Urinary bladder (tissue), 4 donors: ENCODE data around the gene RILP. TPM values are rescaled to one million over a fixed set of nuclear protein-coding genes. Genes with fewer than 3 reads are reported as not detected.
"Not testable (repeated sequence)": the region's sequence is repeated elsewhere in the genome, so short reads cannot be mapped to it uniquely, and the experiment has no call there.

Experiments used
- DNase-seq: peaks from one replicate; pipeline ENCODE4 v3.0.0-alpha.2; 2015; ENCODE audit errors: extremely low spot score
- H3K27ac ChIP-seq: one replicate; pipeline ENCODE4 v1.5.1; 2013; ENCODE audit warnings: low read depth, mild to moderate bottlenecking, moderate library complexity
- H3K36me3 ChIP-seq: one replicate; pipeline ENCODE4 v1.6.1; 2013; ENCODE audit warnings: mild to moderate bottlenecking, moderate library complexity; ENCODE audit not compliant: insufficient read depth
- H3K4me1 ChIP-seq: one replicate; pipeline ENCODE4 v1.6.1; 2013; ENCODE audit warnings: mild to moderate bottlenecking, moderate library complexity; ENCODE audit not compliant: insufficient read depth
- H3K4me3 ChIP-seq: one replicate; pipeline ENCODE4 v1.5.1; 2013; ENCODE audit warnings: low read depth, low read length
- WGBS: extraction: QIAGEN DNeasy Blood & Tissue Kit; methylation state at CpG from one replicate; pipeline ENCODE4 v1.1.7; 2013; 5-methylcytosine and 5-hydroxymethylcytosine counted together
- polyA plus RNA-seq: library from polyadenylated mRNA; stranded (reverse); fragments of 200-250 nt; gene quantifications from one replicate; pipeline ENCODE4 v1.2.3, GENCODE V29; 2013
- total RNA-seq: library from RNA; depleted of rRNA; stranded (reverse); fragments of >200 nt; gene quantifications from one replicate; pipeline ENCODE4 v1.2.3, GENCODE V29; 2014
- donor health status: healthy with polysubstance abuse.
- donor health status: healthy.

RILP gene
- total and polyA plus RNA-seq, 2 donors = 6.5 to 16.1 TPM

DNA sequence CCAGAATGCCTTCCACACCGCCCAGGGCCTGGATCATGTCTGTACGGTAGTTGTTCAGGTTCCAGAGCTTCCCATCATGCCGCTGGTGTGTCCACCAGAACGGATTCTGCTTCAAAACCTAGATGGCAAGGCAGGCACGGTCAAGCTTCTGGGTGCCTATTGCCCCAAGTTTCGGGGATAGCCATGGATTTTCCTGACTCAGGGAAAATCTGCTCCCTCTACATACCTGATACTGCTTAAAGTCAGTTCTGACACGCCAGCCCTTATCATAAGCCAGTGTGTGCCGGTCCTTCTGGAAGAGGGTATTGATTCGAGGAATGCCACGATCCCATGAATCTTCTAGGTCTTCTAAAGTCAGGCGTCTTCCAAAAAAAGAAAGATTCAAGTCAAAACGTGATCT is 11.4 kb upstream of the RILP start:
- WGBS = 94% methylated on average over 12 of the region's 12 CpGs
- Histone ChIP-seq H3K4me1 (no peaks in the 10 kb centered on the region), H3K36me3 (peaks cover 15% of the 10 kb centered on the region), H3K27ac (no peak overlapping the region), H3K4me3 (no peak overlapping the region)
- DNase-seq = no peak

DNA sequence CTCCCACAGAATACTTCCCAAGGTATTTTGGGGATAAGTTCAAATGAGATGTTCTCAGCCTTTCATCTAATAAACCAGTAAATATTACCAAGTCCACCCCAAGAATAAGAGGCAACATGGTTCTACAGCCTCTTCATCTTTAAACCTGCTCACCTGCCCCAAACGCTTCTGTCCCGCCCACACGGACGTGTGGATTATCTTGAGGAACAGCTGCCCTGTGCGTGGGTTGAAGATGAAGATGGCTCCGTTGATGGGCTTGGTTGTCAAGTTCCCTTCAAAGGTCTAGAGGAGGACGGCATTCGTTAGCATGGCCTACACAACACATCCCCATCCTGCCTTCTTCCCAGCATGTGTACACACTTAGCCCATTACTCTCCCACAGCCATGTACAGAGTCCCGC is 8.4 kb upstream of the RILP start:
- H3K36me3 ChIP-seq = peaks cover 13% of the 10 kb centered on the region
- no peak for DNase-seq
- 91% methylated on average over 9 of the region's 9 CpGs for WGBS

DNA sequence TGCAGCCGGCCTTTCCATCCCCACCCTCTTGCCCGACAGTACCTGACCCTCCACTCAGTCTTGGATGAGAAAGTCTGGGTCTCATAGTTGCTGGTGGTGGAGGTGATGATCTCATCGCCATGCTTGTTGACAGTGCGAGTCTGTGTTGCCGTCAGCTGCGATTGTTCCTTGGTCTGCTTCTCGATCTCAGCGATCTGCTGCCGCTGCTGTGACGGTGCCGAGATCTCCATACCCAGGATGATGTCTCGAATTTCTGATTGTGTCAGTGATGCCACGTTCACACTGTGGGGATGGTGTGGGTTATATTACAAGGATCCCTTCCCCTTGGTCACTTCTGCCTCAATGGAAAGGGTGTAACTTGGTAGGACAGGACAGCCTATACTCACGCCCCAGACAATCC is 4.1 kb upstream of the RILP start:
- Histone ChIP-seq H3K4me1 (no peaks in the 10 kb centered on the region), H3K4me3 (no peak overlapping the region), H3K27ac (no peak overlapping the region), H3K36me3 (no peaks in the 10 kb centered on the region)
- WGBS = 94% methylated on average over 14 of the region's 14 CpGs
- no peak for DNase-seq

More for the DNA sequence above, 8.4 kb upstream of the RILP start:
- Histone ChIP-seq H3K4me1 (no peaks in the 10 kb centered on the region), H3K4me3 (no peak overlapping the region), H3K27ac (no peak overlapping the region)

DNA sequence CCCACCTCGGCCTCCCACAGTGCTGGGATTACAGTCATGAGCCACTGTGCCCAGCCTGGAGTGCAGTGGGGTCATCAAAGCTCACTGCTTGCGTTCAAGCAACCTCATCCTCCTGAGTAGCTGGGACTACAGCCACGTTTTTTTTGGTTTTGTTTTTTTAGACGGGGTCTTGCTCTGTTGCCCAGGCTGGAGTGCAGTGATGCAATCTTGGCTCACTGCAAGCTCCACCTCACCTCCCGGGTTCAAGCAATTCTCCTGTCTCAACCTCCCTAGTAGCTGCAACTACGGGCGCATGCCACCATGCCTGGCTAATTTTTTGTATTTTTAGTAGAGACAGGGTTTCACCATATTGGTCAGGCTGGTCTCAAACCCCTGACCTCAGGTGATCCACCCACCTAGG is 3.1 kb upstream of the RILP start:
- not testable (repeated sequence) for H3K4me1 ChIP-seq, H3K36me3 ChIP-seq, DNase-seq, H3K4me3 ChIP-seq, H3K27ac ChIP-seq
- 84% methylated on average over 7 of the region's 7 CpGs for WGBS

DNA sequence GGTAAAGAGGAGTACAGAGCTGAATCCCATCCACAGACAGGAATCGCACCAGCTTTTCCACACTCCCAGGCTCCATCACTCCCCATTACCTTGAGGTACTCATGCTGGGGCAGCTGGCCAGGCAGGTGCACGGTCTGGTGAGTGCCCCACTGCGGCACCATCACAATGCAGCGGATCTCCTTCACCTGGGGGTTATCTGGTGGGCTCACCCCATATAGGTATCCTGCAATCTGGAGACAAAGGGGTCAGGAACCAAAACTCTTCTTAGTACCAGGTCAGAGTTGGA is 1.8 kb upstream of the RILP start:
- Histone ChIP-seq H3K36me3 (no peaks in the 10 kb centered on the region), H3K4me1 (no peaks in the 10 kb centered on the region), H3K27ac (no peak overlapping the region), H3K4me3 (no peak overlapping the region)
- no peak for DNase-seq
- WGBS = 90% methylated on average over 4 of the region's 4 CpGs

DNA sequence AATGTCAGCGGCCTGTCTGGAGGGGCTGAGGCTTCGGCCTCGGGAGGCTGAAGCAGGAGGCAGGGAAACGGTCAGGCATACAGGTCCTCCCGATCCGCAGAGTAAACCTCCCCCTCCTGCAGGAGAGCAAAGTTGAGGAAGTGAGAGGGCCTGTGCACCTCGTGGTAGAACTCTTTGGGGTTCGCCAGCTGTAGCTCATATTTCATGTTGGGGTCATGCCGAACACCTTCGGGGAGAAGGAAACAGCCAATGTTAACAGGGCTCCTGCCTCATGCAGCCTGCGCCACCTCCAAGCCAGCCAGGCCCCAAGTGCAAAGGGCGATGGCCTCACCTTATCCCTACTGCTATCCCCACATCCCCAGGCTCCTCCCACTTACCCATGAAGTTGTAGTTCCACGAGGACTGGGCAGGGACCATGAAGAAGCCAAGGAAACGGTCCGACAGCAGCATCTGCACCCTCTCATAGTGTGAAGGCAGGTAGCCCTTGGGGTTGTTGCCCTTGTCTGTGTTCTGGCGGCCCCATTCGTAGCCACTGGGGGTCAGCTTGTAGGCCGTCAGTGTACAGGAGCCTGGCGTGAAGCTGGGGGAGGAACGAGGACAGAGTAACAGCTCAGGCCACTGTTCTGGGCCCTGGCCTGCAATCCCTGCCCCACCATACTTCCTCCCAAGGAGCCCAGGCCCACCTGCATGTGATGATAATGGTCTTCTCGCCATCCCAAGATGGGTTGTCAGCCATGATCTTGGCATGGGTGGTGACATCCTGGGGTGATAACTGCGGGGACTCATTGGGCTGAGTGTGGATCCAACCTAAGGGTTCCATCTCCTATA is 1.3 kb upstream of the RILP start:
- H3K4me1 ChIP-seq = no peaks in the 10 kb centered on the region
- WGBS = 80% methylated on average over 22 of the region's 22 CpGs
- no peak overlapping the region for H3K4me3 ChIP-seq
- no peak for DNase-seq
- H3K27ac ChIP-seq = no peak overlapping the region
- no peaks in the 10 kb centered on the region for H3K36me3 ChIP-seq

DNA sequence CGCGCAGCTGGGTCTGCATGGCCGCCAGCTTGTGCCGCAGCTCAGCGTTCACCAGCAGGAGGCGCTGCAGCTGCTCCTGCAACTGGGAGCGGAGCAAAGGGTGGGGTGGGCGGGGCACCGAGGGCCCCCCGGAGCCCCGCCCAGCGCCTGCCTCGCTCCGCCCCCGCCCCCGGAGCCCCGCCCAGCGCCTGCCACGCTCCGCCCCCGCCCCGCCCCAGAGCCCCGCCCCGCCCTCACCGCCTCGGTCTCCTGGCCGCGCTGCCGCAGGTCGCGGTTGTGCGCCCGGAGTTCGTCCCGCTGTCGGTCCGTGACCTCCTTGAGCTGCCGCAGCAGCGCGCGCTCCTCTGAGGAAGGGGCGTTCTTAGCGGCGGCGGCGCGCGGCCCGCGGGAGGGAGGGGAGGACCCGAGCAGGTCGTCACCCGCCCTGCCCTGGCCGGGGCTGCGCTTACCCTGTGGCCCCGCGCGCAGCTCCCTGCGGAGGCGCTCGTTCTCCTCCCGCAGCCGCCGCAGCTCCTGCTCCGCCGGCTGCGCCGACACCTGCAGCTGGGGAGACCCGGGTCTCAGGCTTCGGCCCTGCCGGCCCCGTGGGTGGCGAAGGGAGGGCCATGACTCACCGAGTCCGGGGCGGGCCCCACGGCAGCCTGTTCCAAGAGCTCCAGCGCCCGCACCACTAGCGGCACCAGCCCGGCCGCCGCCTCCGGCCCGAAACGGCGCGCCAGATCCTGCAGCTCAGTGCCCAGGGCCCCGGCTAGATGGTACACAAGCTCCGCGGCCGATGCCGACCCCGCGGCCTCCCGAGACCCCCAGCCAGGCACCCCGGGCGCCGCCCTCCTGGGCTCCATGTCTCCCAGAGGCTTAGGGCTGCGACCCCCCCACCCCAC is 463 bp downstream of the RILP start:
- peak overlapping the region; percentile 62 for H3K4me3 ChIP-seq
- under 1% methylated on average over 100 of the region's 100 CpGs for WGBS
- no peaks in the 10 kb centered on the region for H3K4me1 ChIP-seq
- H3K36me3 ChIP-seq = no peaks in the 10 kb centered on the region
- H3K27ac ChIP-seq = peak overlapping the region; percentile 95
- DNase-seq = no peak

DNA sequence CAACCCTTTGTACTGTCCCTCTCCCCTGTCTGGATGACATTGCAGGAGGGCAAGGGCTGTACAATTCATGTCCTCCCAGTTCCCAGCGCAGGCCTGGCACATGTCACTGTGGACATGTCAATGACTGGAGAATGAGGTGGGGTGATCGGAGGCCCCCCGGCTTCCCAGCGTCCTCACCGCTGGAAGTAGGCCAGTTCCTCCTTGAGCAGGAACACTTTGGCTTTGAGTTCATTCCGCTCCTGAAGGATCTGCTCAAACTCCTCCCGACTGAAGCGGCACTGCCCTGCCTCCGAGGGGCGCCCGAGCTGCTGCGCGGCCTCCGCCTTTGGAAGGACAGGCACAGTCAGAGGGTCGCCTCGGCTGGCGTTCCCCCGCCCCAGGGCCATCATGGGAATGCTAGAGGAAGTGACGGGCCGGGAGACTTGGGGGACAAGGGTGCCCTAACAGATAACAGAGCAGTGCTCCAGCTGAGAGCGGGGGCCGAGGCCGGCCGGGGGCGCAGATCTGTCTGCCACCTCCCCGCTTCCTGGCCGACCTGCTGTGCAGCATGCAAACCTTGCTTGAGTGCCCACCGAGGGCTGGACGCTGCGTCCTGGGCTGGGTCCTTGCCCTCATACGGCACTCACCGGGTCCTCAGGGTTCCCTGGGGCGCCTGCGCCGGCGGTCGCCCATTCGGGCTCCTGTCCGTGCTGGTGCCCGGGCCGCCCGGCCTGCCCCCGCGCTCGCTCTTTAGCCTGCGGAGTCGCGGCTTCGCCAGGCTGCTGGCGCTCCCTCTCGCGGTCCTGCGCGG is 1.3 kb downstream of the RILP start:
- Histone ChIP-seq H3K27ac (peak overlapping the region; percentile 82), H3K4me3 (peak overlapping the region; percentile 35), H3K36me3 (no peaks in the 10 kb centered on the region), H3K4me1 (no peaks in the 10 kb centered on the region)
- DNase-seq = no peak
- WGBS = 8% methylated on average over 54 of the region's 54 CpGs

DNA sequence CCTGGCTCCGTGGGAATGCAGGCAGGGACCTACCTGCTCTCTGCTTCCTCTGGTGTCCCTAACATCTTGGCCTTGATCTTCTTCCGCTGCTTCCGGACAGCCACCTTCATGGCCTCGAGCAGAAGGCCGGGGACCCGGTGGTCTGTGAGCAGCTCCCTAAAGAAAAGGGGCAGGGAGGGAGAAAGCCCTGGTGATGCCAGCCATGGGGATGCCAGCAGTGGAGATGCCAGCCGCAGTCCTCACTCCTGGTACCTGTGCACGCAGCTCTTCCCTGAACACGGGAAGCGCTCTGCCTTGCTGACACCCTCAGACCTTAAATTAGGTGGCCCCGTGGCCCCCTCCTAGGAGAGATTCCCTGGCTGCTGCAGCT is 1.9 kb downstream of the RILP start:
- H3K27ac ChIP-seq = no peak overlapping the region
- DNase-seq = no peak
- no peaks in the 10 kb centered on the region for H3K4me1 ChIP-seq
- H3K36me3 ChIP-seq = no peaks in the 10 kb centered on the region
- WGBS = 71% methylated on average over 11 of the region's 11 CpGs
- H3K4me3 ChIP-seq = no peak overlapping the region

DNA sequence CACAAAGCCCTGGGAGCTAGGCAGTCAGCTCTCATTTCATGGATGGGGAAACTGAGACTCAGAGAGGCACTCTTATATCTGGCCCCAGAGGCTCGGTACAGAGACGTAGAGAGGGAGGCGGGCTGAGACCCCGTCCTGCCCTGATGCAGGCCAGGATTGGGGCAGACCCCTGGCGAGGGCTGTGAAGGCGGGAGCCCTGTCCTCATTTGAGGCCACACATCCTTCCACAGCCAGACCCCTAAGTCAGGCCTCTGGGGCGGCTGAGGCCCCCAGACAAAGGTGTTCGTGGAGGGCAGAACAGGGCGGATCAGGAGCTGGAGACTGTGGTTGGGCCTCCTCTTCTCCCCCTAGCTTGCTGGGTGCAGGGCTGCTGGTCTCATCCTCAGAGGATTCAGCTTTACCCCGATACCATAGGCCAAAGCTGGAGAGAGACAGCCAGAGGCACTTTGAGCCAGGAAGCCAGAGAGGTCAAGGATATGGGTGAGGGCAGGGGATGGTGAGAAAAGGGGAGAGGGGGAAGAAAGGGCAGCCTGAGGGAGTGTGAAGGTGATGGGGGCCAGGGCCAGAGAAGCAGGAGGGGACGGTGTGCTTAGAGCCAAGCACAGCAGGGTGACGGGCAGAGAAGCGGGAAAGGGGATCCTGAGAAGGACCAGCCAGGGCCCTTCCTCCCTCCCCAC is 3.3 kb downstream of the RILP start:
- Histone ChIP-seq H3K4me1 (no peaks in the 10 kb centered on the region), H3K36me3 (no peaks in the 10 kb centered on the region), H3K4me3 (no peak overlapping the region), H3K27ac (no peak overlapping the region)
- no peak for DNase-seq
- WGBS = 94% methylated on average over 13 of the region's 13 CpGs

DNA sequence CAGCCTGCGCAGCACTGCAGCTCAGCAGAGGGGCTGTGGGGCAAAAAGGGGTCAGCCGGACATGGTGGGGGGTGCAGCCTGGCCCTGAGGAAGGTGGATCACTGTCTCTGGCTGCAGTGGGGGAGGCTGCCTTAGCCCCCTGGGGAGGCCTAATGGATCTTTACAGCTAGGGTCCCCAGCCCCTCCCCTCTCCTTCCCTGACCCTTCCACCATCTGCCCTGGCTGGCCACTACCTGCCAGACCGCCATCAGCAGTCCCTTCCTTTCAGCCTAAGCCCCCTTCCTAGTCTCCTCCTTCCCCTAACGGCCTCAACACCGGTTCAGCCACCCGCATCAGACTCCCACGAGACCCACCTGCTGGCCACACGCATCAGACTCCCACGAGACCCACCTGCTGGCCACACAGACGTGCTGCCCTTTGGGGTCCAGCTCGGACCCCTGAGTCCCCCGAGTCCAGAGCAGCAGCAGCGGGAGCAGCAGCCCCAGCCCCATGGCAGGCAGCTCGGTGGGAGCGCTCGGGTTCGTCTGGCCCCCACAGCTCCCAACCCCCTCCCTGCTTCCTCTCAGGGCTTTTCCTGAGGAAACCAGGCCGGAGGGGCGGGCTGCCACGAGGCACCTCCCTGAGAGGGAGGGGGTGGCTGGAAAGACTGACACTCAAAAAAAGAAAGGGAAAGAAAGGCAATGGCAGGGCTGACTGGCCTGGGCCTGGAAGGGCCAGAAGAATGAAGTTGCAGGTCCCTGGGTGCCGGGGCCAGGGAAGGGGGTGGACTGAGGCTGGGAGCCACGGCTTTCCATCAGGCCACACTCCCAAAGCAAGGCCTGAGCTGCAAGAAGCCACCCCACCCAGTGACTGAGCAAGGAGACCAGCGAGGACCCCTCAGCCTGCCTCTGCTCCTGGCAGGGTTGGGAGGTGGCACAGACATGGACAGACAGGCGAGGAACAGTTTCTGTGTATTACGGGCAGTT is 4.2 kb downstream of the RILP start, which contains the start of gene SCARF1:
Gene SCARF1, minus strand, starts transcription at position 526 of the 965 bp plus-strand sequence. Its CDS starts 35 bp downstream, at position 491.
- Histone ChIP-seq H3K36me3 (no peaks in the 10 kb centered on the region), H3K4me3 (peak within 1 kb of the TSS; percentile 9), H3K4me1 (no peaks in the 10 kb centered on the region), H3K27ac (no peak within 1 kb of the TSS)
- 77% methylated on average over 25 of the region's 25 CpGs for WGBS
- DNase-seq = no peak

DNA sequence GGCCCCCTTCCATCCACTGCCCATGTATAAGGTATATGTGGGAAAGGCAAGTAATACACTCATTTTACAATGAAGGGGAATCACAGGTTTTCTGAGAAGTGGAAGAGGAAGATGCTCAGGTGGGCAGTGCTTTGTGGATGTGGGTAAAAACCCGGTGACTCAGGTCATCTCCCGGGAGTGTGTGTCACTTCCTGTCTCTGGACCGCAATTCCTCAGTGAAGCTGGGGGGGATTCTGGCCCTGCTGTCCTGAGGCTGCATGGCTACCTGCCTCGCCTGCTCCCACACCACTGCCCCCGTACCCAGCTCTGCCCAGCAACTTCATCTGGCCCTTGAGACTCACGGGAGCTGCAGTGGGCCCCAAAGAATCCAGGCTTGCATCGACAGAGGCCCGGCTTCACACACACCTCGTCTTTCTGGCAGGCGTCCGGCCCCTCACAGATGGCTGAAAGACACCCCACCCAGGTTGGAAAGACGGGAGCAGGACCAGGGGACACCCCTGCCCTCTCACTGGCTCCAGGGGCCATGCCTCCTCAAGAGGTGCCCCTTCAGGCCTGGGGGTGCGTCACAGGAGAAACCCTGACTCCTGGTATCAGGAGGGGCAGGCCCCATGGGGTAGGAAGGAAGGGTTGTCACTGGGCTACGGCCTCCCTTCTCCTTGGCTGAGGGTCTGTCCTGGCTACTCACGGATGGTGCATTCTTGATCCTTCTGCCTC is 5.0 kb downstream of the RILP start:
- Histone ChIP-seq H3K4me1 (no peaks in the 10 kb centered on the region), H3K27ac (no peak overlapping the region), H3K4me3 (peak overlapping the region; percentile 9), H3K36me3 (no peaks in the 10 kb centered on the region)
- no peak for DNase-seq
- 80% methylated on average over 15 of the region's 15 CpGs for WGBS
